C4-2B (cell line): ENCODE data around the gene ZDHHC24.

Source experiments
- CTCF ChIP-seq: fragments of 450-650 bp; conservative IDR thresholded peaks from 2 replicates; pipeline ENCODE4 v1.5.1; 2017; ENCODE audit warnings: mild to moderate bottlenecking
- ZFX ChIP-seq: fragments of 450-650 bp; IDR thresholded peaks from 2 replicates; pipeline ENCODE4 v1.6.1; 2017

DNA sequence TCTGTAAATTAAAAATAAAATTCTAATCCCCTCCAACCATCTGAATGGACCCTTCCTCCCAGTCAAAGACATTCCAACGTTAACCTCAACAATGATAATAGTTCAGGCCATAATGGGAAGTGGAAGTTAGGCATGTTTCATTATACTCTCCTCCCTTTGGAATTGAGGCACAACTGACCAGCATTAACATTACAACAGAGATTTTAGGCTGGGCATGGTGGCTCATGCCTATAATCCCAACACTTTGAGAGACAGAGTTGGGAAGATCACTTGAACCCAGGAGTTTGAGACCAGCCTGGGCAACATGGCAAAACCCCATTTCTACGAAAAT, 25.0 kb upstream of the ZDHHC24 start:
- no peak for TF ChIP-seq CTCF
- TF ChIP-seq ZFX, result no peak
